Measurements from ENCODE around the gene BBOX1. TPM values are rescaled to one million over a fixed set of nuclear protein-coding genes. Genes with fewer than 3 reads are reported as not detected.

Gene BBOX1
- total and polyA plus RNA-seq, 12 donors, result 0.25 TPM; not detected in 11

GRCh38 chr11:27097551-27097950 lies 56.9 kb downstream of the BBOX1 start:
- H3K27ac ChIP-seq, result no peak overlapping the region
- WGBS, 2 donors, result 81 to 90% methylated on average over 4 of the region's 4 CpGs
- H3K36me3 ChIP-seq, result no peaks in the 10 kb centered on the region
- H3K27me3 ChIP-seq, result no peaks in the 10 kb centered on the region
- H3K4me3 ChIP-seq, result no peak overlapping the region
- H3K9me3 ChIP-seq, result no peaks in the 10 kb centered on the region
- H3K4me1 ChIP-seq, result no peaks in the 10 kb centered on the region
- intact Hi-C loops (cut with DNase I), result no loop called here
- no peak for TF ChIP-seq CTCF (IDR thresholded peaks at IDR 0.05)
- no peak for DNase-seq
- ATAC-seq, result no peak

GRCh38 chr11:27100534-27100933 lies 59.9 kb downstream of the BBOX1 start:
- DNase-seq (no peak), ATAC-seq (peak in 5 of 8 donors; percentile 43 to 71 (median 49))
- no peak overlapping the region for H3K27ac ChIP-seq
- no peaks in the 10 kb centered on the region for H3K9me3 ChIP-seq
- intact Hi-C loops (cut with DNase I), result no loop called here
- no peak for TF ChIP-seq CTCF (IDR thresholded peaks at IDR 0.05)
- no peaks in the 10 kb centered on the region for H3K27me3 ChIP-seq
- no peaks in the 10 kb centered on the region for H3K36me3 ChIP-seq
- no peak overlapping the region for H3K4me3 ChIP-seq
- no peaks in the 10 kb centered on the region for H3K4me1 ChIP-seq

- Histone ChIP-seq H3K9me3 (peaks cover 0 to 4% (median 0%) of the 10 kb centered on the region in 11 donors), H3K27ac (no peak overlapping the region), H3K4me1 (no peaks in the 10 kb centered on the region), H3K36me3 (no peaks in the 10 kb centered on the region), H3K27me3 (no peaks in the 10 kb centered on the region), H3K4me3 (no peak overlapping the region)
- no peak for TF ChIP-seq CTCF (IDR thresholded peaks at IDR 0.05)
- no peak for ATAC-seq
- no peak for DNase-seq
- intact Hi-C loops (cut with DNase I), result no loop called here
These were observed 66.9 kb downstream of the BBOX1 start for GRCh38 chr11:27107548-27107947.

GRCh38 chr11:27108809-27109208 lies 68.2 kb downstream of the BBOX1 start:
- Histone ChIP-seq H3K36me3 (no peaks in the 10 kb centered on the region), H3K27ac (no peak overlapping the region), H3K4me1 (no peaks in the 10 kb centered on the region), H3K9me3 (peaks cover 0 to 4% (median 0%) of the 10 kb centered on the region in 11 donors), H3K4me3 (no peak overlapping the region), H3K27me3 (no peaks in the 10 kb centered on the region)
- ATAC-seq (no peak), DNase-seq (no peak)
- whole genome bisulfite sequencing, 2 donors, result 85 to 90% methylated on average over 4 of the region's 4 CpGs
- no peak for TF ChIP-seq CTCF (IDR thresholded peaks at IDR 0.05)
- intact Hi-C loops (cut with DNase I), result no loop called here
